HUES48 (cell line): Measurements from ENCODE around the gene SAE1.

Source experiments
- H3K27ac ChIP-seq: one replicate; pipeline ENCODE4 v1.7.0; 2013; ENCODE audit warnings: low read depth, low read length, inconsistent platforms
- H3K27me3 ChIP-seq: 2 replicates; pipeline ENCODE4 v1.6.1; 2013; ENCODE audit warnings: mild to moderate bottlenecking, low read length; ENCODE audit not compliant: control insufficient read depth, insufficient read depth
- H3K36me3 ChIP-seq: 2 replicates; pipeline ENCODE4 v1.6.1; 2013; ENCODE audit warnings: low read length; ENCODE audit not compliant: control insufficient read depth, insufficient read depth
- H3K4me1 ChIP-seq: 2 replicates; pipeline ENCODE4 v1.6.1; 2013; ENCODE audit warnings: mild to moderate bottlenecking, low read length; ENCODE audit not compliant: control insufficient read depth, insufficient read depth
- H3K4me3 ChIP-seq: 2 replicates; pipeline ENCODE4 v1.5.1; 2013; ENCODE audit warnings: mild to moderate bottlenecking, low read depth, low read length
- H3K9ac ChIP-seq: 2 replicates; pipeline ENCODE4 v1.6.1; 2013; ENCODE audit warnings: mild to moderate bottlenecking, low read depth, low read length, moderate library complexity
- H3K9me3 ChIP-seq: 2 replicates; pipeline ENCODE4 v1.6.1; 2013; ENCODE audit warnings: low read length; ENCODE audit not compliant: control insufficient read depth, insufficient read depth

SAE1 gene

GRCh38 chr19:47176071-47176626 lies 45.5 kb downstream of the SAE1 start:
- Histone ChIP-seq H3K27ac (no peak overlapping the region), H3K36me3 (peaks cover 88% of the 10 kb centered on the region), H3K4me1 (no peaks in the 10 kb centered on the region), H3K9me3 (no peaks in the 10 kb centered on the region), H3K9ac (no peak overlapping the region), H3K27me3 (no peaks in the 10 kb centered on the region), H3K4me3 (no peak overlapping the region)

GRCh38 chr19:47176627-47177090 lies 46.0 kb downstream of the SAE1 start:
- H3K9ac ChIP-seq: no peak overlapping the region
- H3K4me3 ChIP-seq: no peak overlapping the region
- no peaks in the 10 kb centered on the region for H3K27me3 ChIP-seq
- H3K36me3 ChIP-seq: peaks cover 86% of the 10 kb centered on the region
- H3K9me3 ChIP-seq: no peaks in the 10 kb centered on the region
- no peak overlapping the region for H3K27ac ChIP-seq
- H3K4me1 ChIP-seq: no peaks in the 10 kb centered on the region

- H3K27ac ChIP-seq: no peak overlapping the region
- H3K36me3 ChIP-seq: peaks cover 87% of the 10 kb centered on the region
- no peaks in the 10 kb centered on the region for H3K27me3 ChIP-seq
- H3K4me3 ChIP-seq: no peak overlapping the region
- no peaks in the 10 kb centered on the region for H3K4me1 ChIP-seq
- H3K9ac ChIP-seq: no peak overlapping the region
- no peaks in the 10 kb centered on the region for H3K9me3 ChIP-seq
These were observed 49.1 kb downstream of the SAE1 start for GRCh38 chr19:47179653-47180310.

GRCh38 chr19:47183601-47184000 lies 53.0 kb downstream of the SAE1 start:
- Histone ChIP-seq H3K4me1 (no peaks in the 10 kb centered on the region), H3K9me3 (no peaks in the 10 kb centered on the region), H3K27me3 (no peaks in the 10 kb centered on the region), H3K36me3 (peaks cover 81% of the 10 kb centered on the region), H3K4me3 (no peak overlapping the region), H3K9ac (no peak overlapping the region), H3K27ac (no peak overlapping the region)

- H3K9ac ChIP-seq: no peak overlapping the region
- no peak overlapping the region for H3K4me3 ChIP-seq
- H3K36me3 ChIP-seq: peaks cover 85% of the 10 kb centered on the region
- H3K27me3 ChIP-seq: no peaks in the 10 kb centered on the region
- H3K9me3 ChIP-seq: no peaks in the 10 kb centered on the region
- H3K27ac ChIP-seq: peak overlapping the region; percentile 54
- no peaks in the 10 kb centered on the region for H3K4me1 ChIP-seq
These were observed 56.1 kb downstream of the SAE1 start for GRCh38 chr19:47186446-47187334.

- no peak overlapping the region for H3K27ac ChIP-seq
- H3K4me3 ChIP-seq: no peak overlapping the region
- H3K9ac ChIP-seq: no peak overlapping the region
- peaks cover 82% of the 10 kb centered on the region for H3K36me3 ChIP-seq
- no peaks in the 10 kb centered on the region for H3K27me3 ChIP-seq
- no peaks in the 10 kb centered on the region for H3K4me1 ChIP-seq
- H3K9me3 ChIP-seq: no peaks in the 10 kb centered on the region
These were observed 56.7 kb downstream of the SAE1 start for GRCh38 chr19:47187335-47187655.

GRCh38 chr19:47187797-47188196 lies 57.2 kb downstream of the SAE1 start:
- Histone ChIP-seq H3K4me1 (no peaks in the 10 kb centered on the region), H3K4me3 (no peak overlapping the region), H3K9ac (no peak overlapping the region), H3K36me3 (peaks cover 80% of the 10 kb centered on the region), H3K9me3 (no peaks in the 10 kb centered on the region), H3K27me3 (no peaks in the 10 kb centered on the region), H3K27ac (no peak overlapping the region)

GRCh38 chr19:47188507-47189033 lies 57.9 kb downstream of the SAE1 start:
- H3K36me3 ChIP-seq: peaks cover 73% of the 10 kb centered on the region
- no peaks in the 10 kb centered on the region for H3K9me3 ChIP-seq
- H3K9ac ChIP-seq: no peak overlapping the region
- peak overlapping the region; percentile 16 for H3K27ac ChIP-seq
- no peaks in the 10 kb centered on the region for H3K27me3 ChIP-seq
- H3K4me3 ChIP-seq: no peak overlapping the region
- no peaks in the 10 kb centered on the region for H3K4me1 ChIP-seq

- Histone ChIP-seq H3K4me1 (no peaks in the 10 kb centered on the region), H3K9ac (no peak overlapping the region), H3K4me3 (no peak overlapping the region), H3K27ac (peak overlapping the region; percentile 55), H3K27me3 (no peaks in the 10 kb centered on the region), H3K36me3 (peaks cover 67% of the 10 kb centered on the region), H3K9me3 (no peaks in the 10 kb centered on the region)
These were observed 59.6 kb downstream of the SAE1 start for GRCh38 chr19:47190167-47190727.

- Histone ChIP-seq H3K36me3 (peaks cover 58% of the 10 kb centered on the region), H3K27me3 (no peaks in the 10 kb centered on the region), H3K9ac (no peak overlapping the region), H3K9me3 (no peaks in the 10 kb centered on the region), H3K4me3 (no peak overlapping the region), H3K4me1 (no peaks in the 10 kb centered on the region), H3K27ac (no peak overlapping the region)
These were observed 64.8 kb downstream of the SAE1 start for GRCh38 chr19:47195434-47195833.
